Panc1 (cell line): ENCODE results near the gene ECHDC1. TPM values are rescaled to one million over a fixed set of nuclear protein-coding genes. Genes with fewer than 3 reads are reported as not detected.

Experiments used
- ATAC-seq: fragments of 200-7000 bp; cut with Tn5 transposase; 2 replicates; pipeline ENCODE4 v1.9.1; 2020; ENCODE audit warnings: mild to moderate bottlenecking, moderate library complexity
- BruUV-seq: library from RNA; stranded (reverse); fragments of 400-500 nt; replicated peaks from 2 replicates; lab custom pipeline; 2021; lab: Mats Ljungman, UMichigan
- CTCF ChIA-PET: fragments of 300-600 bp; sonication (Branson Sonifier 250); formaldehyde crosslinking; loops from one replicate; lab custom pipeline; 2022; ENCODE audit warnings: antibody characterized with exemption; lab: Charles Lee
- POLR2A ChIA-PET: fragments of 300-600 bp; sonication (Branson Sonifier 250); formaldehyde crosslinking; loops from one replicate; lab custom pipeline; 2022; ENCODE audit warnings: antibody characterized with exemption; lab: Charles Lee
- DNase-seq: peaks from one replicate; pipeline ENCODE4 v3.0.0-alpha.2; 2010; ENCODE audit warnings: low read depth, low spot score
- H3K27ac ChIP-seq: 2 replicates; pipeline ENCODE4 v1.5.1; 2011; ENCODE audit warnings: mild to moderate bottlenecking, low read length, inconsistent platforms
- H3K27me3 ChIP-seq: fragments of 200-500 bp; sonication (Bioruptor generic); 2 replicates; pipeline ENCODE4 v1.6.0; 2014; ENCODE audit warnings: low read length, inconsistent platforms; ENCODE audit not compliant: control insufficient read depth, insufficient read depth
- H3K36me3 ChIP-seq: fragments of 200-500 bp; sonication (Bioruptor generic); 2 replicates; pipeline ENCODE4 v1.5.1; 2014; ENCODE audit warnings: inconsistent platforms, mild to moderate bottlenecking, low read length, moderate library complexity; ENCODE audit not compliant: control insufficient read depth, insufficient read depth
- H3K4me1 ChIP-seq: 2 replicates; pipeline ENCODE4 v1.5.1; 2011; ENCODE audit warnings: inconsistent platforms, mild to moderate bottlenecking, low read length, moderate library complexity; ENCODE audit not compliant: control insufficient read depth, insufficient read depth
- H3K4me3 ChIP-seq, 2 experiments: 2 replicates each; pipeline ENCODE4 v1.5.1; 2011 to 2012; ENCODE audit warnings: low read depth in 2 of 2, low read length in 2 of 2, mild to moderate bottlenecking in 2 of 2, inconsistent platforms in 1 of 2, moderate library complexity in 1 of 2
- H3K9me3 ChIP-seq: fragments of 200-500 bp; sonication (Bioruptor generic); 2 replicates; pipeline ENCODE4 v1.5.1; 2014; ENCODE audit warnings: low read depth, mild to moderate bottlenecking, inconsistent platforms, low read length, moderate library complexity; ENCODE audit not compliant: control insufficient read depth, insufficient read depth
- POLR2AphosphoS5 ChIP-seq: IDR thresholded peaks from 2 replicates; pipeline ENCODE4 v1.6.1; 2012; ENCODE audit warnings: mild to moderate bottlenecking, low read depth, low read length, moderate library complexity
- SIN3A ChIP-seq: IDR thresholded peaks from 2 replicates; pipeline ENCODE4 v1.6.1; 2012; ENCODE audit warnings: low read depth, mild to moderate bottlenecking, low read length, moderate library complexity, borderline replicate concordance; ENCODE audit not compliant: insufficient read depth
- TCF7L2 ChIP-seq: IDR thresholded peaks from 2 replicates; pipeline ENCODE4 v1.6.1; 2011; ENCODE audit warnings: mild to moderate bottlenecking, low read depth, low read length, inconsistent platforms
- in situ Hi-C: cut with HindIII; loops from 2 replicates; pipeline ENCODE4 v1.10.0; 2016; ENCODE audit warnings: low sequenced_read_pairs, low pct_unique_long_range_greater_than_20kb
- intact Hi-C: fragments of 100-400 bp; cut with micrococcal nuclease; formaldehyde crosslinking; loops from one replicate; pipeline ENCODE4 v1.10.0; 2022; ENCODE audit not compliant: unreplicated experiment
- total RNA-seq: library from RNA; stranded (reverse); gene quantifications from one replicate; pipeline ENCODE4 v1.2.1, GENCODE V29; 2021; ENCODE audit not compliant: unreplicated experiment
- TF ChIP-seq, protein P1 (sequence below), 2 experiments: IDR thresholded peaks; 2 replicates each; pipeline ENCODE4 v1.6.1; 2011 to 2012; ENCODE audit warnings: low read depth in 2 of 2, control low read depth in 1 of 2, low read length in 1 of 2, mild to moderate bottlenecking in 1 of 2, moderate library complexity in 1 of 2; ENCODE audit not compliant: insufficient read depth in 1 of 2
- TF ChIP-seq, protein P2 (sequence below): fragments of 450-650 bp; IDR thresholded peaks from 2 replicates; pipeline ENCODE4 v1.5.1; 2017; ENCODE audit warnings: mild to moderate bottlenecking

ECHDC1 gene
- total RNA-seq, 1 experiment from 2014 or later: 81.9 TPM

DNA sequence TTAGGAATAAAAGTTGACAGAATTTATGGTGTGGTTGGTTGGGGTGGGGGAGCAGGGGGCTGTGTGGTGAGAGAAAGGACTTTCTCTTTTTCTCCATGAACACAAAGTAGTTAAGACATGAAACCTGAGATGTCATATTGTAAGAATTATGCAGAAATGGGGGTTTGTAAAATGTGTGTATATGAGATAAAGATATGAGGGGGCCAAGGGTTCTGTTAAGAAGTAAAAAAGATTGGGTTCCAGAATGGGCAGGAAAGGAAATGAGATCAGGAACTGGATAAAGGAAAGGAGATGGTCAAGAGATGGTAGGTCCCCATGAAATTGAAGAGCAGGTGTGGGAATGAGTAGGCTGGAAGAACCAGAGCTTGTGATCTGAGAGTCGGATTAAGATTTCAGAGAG lies 67.1 kb downstream of the ECHDC1 start:
- H3K9me3 ChIP-seq: no peaks in the 10 kb centered on the region
- peaks cover 6% of the 10 kb centered on the region; the same call in 1 of the 2 replicates for H3K36me3 ChIP-seq
- H3K27ac ChIP-seq: no peak overlapping the region
- H3K4me1 ChIP-seq: no peaks in the 10 kb centered on the region
- H3K27me3 ChIP-seq: no peaks in the 10 kb centered on the region
- ChIA-PET CTCF (no interaction called here), POLR2A (no interaction called here)
- ATAC-seq: no peak
- BruUV-seq: no TSS peak
- TF ChIP-seq SIN3A: no peak
- TF ChIP-seq, protein P1, sequence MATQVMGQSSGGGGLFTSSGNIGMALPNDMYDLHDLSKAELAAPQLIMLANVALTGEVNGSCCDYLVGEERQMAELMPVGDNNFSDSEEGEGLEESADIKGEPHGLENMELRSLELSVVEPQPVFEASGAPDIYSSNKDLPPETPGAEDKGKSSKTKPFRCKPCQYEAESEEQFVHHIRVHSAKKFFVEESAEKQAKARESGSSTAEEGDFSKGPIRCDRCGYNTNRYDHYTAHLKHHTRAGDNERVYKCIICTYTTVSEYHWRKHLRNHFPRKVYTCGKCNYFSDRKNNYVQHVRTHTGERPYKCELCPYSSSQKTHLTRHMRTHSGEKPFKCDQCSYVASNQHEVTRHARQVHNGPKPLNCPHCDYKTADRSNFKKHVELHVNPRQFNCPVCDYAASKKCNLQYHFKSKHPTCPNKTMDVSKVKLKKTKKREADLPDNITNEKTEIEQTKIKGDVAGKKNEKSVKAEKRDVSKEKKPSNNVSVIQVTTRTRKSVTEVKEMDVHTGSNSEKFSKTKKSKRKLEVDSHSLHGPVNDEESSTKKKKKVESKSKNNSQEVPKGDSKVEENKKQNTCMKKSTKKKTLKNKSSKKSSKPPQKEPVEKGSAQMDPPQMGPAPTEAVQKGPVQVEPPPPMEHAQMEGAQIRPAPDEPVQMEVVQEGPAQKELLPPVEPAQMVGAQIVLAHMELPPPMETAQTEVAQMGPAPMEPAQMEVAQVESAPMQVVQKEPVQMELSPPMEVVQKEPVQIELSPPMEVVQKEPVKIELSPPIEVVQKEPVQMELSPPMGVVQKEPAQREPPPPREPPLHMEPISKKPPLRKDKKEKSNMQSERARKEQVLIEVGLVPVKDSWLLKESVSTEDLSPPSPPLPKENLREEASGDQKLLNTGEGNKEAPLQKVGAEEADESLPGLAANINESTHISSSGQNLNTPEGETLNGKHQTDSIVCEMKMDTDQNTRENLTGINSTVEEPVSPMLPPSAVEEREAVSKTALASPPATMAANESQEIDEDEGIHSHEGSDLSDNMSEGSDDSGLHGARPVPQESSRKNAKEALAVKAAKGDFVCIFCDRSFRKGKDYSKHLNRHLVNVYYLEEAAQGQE (IDR thresholded peaks at IDR 0.05; ENCODE audit: insufficient read depth in 1 of 2, low read depth in 2 of 2, low read length in 1 of 2): no peak
- TF ChIP-seq, protein P2, sequence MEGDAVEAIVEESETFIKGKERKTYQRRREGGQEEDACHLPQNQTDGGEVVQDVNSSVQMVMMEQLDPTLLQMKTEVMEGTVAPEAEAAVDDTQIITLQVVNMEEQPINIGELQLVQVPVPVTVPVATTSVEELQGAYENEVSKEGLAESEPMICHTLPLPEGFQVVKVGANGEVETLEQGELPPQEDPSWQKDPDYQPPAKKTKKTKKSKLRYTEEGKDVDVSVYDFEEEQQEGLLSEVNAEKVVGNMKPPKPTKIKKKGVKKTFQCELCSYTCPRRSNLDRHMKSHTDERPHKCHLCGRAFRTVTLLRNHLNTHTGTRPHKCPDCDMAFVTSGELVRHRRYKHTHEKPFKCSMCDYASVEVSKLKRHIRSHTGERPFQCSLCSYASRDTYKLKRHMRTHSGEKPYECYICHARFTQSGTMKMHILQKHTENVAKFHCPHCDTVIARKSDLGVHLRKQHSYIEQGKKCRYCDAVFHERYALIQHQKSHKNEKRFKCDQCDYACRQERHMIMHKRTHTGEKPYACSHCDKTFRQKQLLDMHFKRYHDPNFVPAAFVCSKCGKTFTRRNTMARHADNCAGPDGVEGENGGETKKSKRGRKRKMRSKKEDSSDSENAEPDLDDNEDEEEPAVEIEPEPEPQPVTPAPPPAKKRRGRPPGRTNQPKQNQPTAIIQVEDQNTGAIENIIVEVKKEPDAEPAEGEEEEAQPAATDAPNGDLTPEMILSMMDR: no peak
- no peak for TF ChIP-seq TCF7L2
- TF ChIP-seq POLR2AphosphoS5: no peak
- intact Hi-C loops (no loop called here), in situ Hi-C loops (no loop called here)
- DNase-seq: no peak
- H3K4me3 ChIP-seq: no peak overlapping the region

DNA sequence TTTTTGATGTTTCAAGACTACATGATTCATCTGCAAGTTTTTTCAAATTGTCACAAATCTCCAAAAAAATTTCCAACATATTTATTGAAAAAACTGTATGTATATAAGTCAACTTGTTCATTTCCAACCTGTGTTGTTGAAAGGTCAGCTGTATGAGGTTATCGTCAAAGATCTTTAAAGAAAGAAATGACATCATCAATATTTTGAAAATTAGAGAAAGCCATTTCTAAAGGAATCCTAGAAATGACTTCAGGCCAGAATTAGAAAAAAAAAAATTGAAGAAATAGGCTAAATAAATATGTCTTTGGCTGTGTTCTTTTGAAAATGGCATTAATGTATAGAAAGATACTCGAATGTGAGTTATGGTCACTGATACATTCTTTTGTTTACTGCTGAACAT lies 69.9 kb downstream of the ECHDC1 start:
- Histone ChIP-seq H3K36me3 (no peaks in the 10 kb centered on the region), H3K9me3 (no peaks in the 10 kb centered on the region), H3K4me1 (peaks cover 12% of the 10 kb centered on the region), H3K27ac (no peak overlapping the region), H3K27me3 (no peaks in the 10 kb centered on the region), H3K4me3 (no peak overlapping the region)
- ATAC-seq: no peak
- POLR2A ChIA-PET: no interaction called here
- no peak for DNase-seq
- TF ChIP-seq POLR2AphosphoS5 (no peak), TCF7L2 (no peak), SIN3A (no peak)
- TF ChIP-seq, protein P1 (IDR thresholded peaks at IDR 0.05; ENCODE audit: insufficient read depth in 1 of 2, low read depth in 2 of 2, low read length in 1 of 2): no peak
- TF ChIP-seq, protein P2: no peak
- BruUV-seq: no TSS peak
- intact Hi-C loops: no loop called here
- CTCF ChIA-PET: no interaction called here
- in situ Hi-C loops: no loop called here
